ENCODE measurements around the gene BCAM.
A peak's percentile ranks its signal among the peaks of the same experiment; 100 is the strongest.

The BCAM gene

GRCh38 chr19:44792281-44792680, 16.6 kb upstream of the BCAM start:
- DNase-seq = no peak

GRCh38 chr19:44794610-44795009, 14.3 kb upstream of the BCAM start:
- DNase-seq = no peak

DNA sequence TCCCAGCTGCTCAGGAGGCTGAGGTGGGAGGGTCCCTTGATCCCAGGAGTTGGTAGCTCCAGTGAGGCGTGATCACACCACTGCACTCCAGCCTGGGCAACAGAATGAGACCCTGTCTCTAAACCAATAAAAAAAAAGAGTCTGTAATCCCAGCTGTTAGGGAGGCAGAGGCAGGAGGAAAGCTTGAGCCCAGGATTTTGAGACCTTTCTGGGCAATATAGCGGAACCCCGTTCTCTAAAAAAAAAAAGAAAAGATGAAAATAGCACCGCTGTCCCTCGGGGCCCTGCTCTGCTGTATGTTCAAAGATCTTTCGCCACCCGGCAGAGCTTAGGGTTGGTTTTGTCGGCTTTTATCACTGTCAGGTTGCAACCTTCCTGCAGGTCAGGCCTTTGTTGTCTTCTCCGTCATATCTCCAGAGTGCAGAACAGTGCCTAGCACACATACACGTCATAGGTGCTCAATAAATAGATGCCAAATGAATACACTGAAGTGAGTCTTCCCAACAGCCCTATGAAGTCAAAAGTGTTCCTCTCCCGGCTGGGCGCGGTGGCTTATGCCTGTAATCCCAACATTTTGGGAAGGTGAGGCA, 13.4 kb upstream of the BCAM start:
- DNase-seq = no peak

DNA sequence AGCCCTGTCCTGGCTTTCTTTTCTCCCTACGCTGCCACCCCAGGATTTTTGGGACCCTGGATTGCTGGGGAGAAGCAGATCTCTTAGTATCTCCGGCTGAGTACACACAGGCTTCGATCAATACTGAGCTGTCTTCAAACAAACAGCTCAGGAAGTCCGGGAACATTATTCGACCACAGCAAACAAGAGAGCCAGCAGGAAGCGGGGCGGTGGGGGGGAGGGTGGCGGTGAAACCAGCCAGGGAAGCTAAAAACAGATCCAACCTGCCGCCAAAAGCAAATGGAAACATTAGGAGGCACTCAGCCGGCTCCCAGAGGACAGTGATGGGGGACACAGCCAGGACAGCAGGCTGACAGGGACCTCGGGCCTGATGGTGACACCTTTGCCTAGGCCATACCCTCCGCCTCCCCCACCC, 12.2 kb upstream of the BCAM start:
- DNase-seq = peak; percentile 8

GRCh38 chr19:44799627-44800346, 9.1 kb upstream of the BCAM start:
- DNase-seq = no peak

GRCh38 chr19:44800461-44800860, 8.4 kb upstream of the BCAM start:
- peak; percentile 32 for DNase-seq

- no peak for DNase-seq
Observed at GRCh38 chr19:44803442-44804428, 5.2 kb upstream of the BCAM start.

DNA sequence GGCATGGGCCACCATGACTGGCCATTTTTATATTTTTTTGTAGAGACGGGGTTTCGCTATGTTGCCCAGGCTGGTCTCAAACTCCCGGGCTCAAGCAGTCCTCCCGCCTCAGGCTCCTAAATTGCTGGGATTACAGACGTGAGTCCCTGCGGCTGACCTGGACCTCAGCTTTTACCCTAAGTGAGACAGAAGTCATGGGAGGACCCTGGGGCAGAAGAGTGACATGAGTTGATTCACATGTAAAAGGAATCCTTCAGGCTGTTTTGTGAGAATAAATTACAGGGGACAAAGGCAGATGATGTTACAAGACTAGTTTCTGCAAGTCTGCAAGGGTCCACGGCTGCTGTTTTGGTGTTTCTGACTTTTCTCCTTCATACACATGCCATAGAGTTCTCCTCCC, 2.6 kb upstream of the BCAM start:
- no peak for DNase-seq

- no peak for DNase-seq
Observed at GRCh38 chr19:44807162-44807561, 1.7 kb upstream of the BCAM start.

DNA sequence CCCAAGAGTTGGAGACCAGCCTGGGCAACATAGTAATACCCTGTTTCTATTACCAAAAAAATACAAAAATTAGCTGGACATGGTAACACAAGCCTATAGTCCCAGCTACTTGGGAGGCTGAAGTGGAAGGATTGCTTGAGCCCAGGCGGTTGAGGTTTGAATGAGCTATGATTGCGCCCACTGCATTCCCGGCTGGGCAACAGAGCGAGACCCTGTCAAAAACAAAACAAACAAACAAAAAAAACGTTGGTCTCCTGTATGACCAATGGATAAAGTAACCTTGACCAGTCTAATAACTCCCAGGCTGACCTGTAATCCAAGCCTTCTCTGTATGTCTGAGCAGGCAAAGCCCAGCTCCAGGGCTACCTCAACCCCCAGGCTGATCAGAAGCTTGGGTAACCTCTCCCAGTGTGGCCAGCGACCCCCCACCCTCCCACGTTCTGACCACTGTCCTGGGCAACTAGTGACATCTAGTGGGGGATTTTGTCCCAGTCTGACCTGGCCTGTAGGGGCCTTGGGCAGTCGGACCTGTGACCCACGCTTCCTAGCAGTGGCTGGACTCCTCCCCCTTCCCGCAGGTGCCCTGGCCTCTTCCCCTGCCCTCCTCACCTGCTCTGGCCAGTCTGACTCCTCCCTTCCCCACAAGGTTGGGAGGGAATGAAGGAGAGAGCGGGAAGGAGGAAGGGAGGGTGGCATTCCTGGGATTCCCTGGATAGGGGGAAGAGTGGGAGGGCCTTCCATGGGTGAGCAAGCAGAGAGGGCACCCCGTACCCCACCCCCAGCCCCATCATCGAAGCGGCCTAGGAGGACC, 1.0 kb upstream of the BCAM start:
- DNase-seq = peak; percentile 21

DNA sequence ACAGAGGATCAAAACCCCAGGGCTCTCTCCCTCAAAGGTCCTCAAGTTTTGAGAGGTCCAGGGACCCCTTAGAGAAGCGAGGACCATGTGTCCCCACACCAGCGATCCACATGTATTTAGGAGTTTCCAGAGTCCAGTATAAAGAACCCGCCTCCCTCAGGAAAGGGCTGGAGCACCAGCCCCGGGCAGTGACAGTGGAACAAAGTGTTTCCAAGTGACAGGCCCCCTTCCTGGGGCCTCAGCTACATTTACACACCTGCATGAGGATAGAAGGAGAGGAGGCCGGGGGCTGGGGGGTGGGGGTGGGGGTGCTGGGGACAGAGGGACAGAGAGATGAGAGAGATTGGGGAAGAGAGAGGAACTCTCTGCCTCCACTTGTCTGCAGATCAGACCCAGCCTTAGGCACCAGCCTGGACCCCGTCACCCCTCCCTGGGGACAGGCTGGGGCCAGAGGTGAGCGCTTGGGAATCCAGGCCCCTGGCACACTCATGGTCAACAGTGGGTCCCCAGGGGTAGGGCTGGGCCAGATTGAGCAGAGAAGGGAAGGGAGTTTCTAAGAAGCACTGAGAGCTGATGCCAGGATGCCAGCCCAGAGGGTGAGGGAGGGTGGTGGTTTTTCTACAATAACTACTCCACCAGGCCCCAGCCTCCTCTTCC, 802 bp downstream of the BCAM start:
- no peak for DNase-seq

DNA sequence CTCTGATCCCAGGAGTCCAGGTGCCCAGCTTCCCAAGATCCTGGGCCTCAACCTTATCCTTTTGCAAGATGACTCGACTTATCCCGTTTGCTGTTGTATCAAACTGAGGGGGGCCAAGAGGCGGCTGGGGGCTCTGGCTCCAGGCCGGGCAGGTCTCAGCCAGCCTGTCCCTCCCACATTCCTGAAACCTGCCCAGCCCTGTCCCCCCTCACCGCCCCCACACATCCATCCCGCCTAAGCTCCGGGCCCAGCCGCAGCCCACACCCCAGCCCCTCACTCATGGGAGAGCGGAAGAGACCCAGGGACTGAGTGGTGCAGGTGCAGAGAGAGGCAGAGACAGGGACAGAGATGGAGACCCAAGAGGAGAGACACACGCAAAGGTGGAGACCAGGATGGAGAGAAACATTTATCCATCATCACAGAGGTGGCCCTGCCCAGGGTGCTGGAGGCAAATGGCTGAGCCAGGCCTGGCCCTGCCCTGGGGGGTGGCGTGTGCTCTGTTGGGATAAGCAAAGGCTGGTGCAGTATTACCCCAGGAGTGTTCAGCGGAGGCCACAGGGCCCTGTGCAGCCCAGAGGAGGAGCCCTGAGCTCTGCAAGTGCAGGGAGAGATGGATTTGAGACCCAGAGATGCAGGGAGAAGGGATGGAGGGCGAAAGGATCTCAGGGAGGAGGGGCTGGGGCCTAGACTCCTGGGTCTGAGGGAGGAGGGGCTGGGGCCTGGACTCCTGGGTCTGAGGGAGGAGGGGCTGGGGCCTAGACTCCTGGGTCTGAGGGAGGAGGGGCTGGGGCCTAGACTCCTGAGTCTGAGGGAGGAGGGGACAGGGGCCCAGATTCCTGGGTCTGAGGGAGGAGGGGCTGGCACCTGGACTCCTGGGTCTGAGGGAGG, 1.6 kb downstream of the BCAM start:
- no peak for DNase-seq

DNA sequence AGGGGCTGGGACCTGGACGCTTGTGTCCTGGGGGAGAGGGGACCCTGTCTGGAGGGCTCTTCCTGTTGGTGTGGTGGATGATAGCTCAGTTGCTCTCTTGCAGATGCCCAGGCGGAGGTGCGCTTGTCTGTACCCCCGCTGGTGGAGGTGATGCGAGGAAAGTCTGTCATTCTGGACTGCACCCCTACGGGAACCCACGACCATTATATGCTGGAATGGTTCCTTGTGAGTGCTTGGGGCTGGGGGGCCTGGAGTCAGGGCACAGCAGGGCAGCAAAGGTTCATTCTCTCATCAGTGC, 2.2 kb downstream of the BCAM start:
- DNase-seq = no peak

DNA sequence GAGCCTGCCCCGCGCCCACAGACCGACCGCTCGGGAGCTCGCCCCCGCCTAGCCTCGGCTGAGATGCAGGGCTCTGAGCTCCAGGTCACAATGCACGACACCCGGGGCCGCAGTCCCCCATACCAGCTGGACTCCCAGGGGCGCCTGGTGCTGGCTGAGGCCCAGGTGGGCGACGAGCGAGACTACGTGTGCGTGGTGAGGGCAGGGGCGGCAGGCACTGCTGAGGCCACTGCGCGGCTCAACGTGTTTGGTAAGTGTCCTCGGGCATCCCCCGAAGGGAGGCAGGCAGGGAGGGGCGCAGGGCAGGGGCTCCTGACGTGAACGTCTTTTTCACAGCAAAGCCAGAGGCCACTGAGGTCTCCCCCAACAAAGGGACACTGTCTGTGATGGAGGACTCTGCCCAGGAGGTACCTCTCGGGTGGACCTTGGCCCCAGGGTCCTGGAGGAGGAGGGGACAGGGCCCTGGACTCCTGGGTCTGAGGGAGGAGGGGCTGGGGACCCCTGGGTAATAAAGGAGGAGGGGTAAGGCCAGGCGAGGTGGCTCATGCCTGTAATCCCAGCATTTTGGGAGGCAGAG, 3.3 kb downstream of the BCAM start:
- no peak for DNase-seq

DNA sequence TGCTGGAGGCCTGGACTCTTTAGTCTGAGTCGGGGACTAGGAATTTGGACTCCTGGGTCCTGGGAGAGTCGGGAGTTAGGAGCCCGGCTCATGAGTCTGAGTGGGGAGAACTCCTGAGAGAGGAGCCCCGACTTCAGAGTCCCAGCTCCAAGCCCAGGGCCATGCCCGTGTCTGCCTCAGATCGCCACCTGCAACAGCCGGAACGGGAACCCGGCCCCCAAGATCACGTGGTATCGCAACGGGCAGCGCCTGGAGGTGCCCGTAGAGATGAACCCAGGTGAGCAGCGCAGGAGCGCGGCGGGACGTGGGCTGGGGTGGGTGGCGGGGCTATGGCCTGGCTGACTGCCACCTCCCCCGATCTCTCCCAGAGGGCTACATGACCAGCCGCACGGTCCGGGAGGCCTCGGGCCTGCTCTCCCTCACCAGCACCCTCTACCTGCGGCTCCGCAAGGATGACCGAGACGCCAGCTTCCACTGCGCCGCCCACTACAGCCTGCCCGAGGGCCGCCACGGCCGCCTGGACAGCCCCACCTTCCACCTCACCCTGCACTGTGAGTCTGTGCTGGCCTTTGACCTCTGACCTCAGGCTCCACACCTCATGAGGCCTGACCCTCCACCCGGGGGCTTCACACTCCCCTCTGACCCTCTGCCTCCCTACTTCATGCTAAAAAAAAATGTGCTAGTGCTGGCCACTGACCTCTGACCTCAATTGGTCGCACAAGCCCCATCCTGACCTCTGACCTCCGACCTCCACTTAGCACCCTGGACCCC, 4.4 kb downstream of the BCAM start:
- no peak for DNase-seq

DNA sequence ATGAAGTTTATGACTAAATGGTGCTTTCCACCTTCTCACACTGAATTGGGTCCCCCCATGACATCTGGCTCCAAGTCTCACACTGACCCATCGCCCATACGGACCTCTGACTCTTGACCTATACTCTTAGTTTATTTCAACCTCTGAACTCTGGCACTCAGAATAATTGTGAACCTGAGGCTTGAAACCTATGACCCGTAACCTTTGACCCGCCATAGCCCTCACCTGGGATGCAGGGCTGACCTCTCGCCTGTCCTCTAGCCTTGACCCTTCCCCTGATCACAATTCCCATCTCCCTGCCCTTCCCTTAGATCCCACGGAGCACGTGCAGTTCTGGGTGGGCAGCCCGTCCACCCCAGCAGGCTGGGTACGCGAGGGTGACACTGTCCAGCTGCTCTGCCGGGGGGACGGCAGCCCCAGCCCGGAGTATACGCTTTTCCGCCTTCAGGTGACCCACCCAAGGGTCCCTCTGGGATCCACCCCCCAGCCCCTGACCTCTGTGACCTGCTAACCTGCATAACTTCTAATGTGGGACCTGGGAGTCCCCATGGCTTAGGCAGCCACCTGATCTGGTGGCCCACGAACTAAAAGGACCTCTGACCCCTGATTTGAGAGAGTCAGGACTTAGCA, 5.1 kb downstream of the BCAM start:
- no peak for DNase-seq

GRCh38 chr19:44814517-44814916, 5.6 kb downstream of the BCAM start:
- DNase-seq = no peak

DNA sequence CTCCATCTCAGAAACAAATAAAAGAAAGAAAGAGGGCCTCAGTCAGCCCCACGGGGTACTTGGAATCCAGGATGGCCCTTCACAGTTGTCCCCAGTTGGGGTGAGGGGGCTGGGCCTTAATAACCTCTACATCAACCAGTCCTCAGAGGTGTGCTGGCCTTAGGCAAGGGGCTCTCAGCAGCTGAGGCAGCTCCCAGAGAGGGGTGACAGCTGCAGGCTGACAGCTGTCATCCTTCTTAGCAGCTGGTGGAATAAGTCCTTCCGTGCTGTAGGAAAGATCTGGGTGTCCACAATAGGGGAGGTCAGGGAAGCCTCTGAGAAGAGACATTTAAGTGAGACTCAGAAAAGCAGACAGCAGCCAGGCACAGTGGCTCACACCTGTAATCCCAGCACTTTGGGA, 7.4 kb downstream of the BCAM start:
- DNase-seq = no peak

GRCh38 chr19:44817725-44818465, 9.0 kb downstream of the BCAM start:
- DNase-seq = no peak
